Brain microvascular endothelial cell (primary cell): Measurements from ENCODE around the gene POPDC3.

Experiments
- DNase-seq: peaks from one replicate; pipeline ENCODE4 v3.0.0-alpha.2; 2020
- H3K27ac ChIP-seq: fragments of 250-450 bp; sonication (Bioruptor Pico); 2 replicates; pipeline ENCODE4 v1.5.1; 2020; ENCODE audit warnings: mild to moderate bottlenecking, moderate library complexity
- H3K27me3 ChIP-seq: fragments of 250-450 bp; sonication (Bioruptor Pico); replicated peaks from 2 replicates; pipeline ENCODE4 v1.5.1; 2020; ENCODE audit warnings: mild to moderate bottlenecking
- H3K36me3 ChIP-seq: fragments of 250-450 bp; sonication (Bioruptor Pico); replicated peaks from 2 replicates; pipeline ENCODE4 v1.5.1; 2020; ENCODE audit warnings: mild to moderate bottlenecking
- H3K4me3 ChIP-seq: 2 replicates; pipeline ENCODE4 v1.5.1; 2011; ENCODE audit warnings: low read depth, mild to moderate bottlenecking, control low read depth, low read length, moderate library complexity
- in situ Hi-C: cut with HindIII; loops from 2 replicates; pipeline ENCODE4 v1.10.0; 2017; ENCODE audit warnings: low sequenced_read_pairs, low pct_ligation_motif_present
- TF ChIP-seq, protein P1 (sequence below): IDR thresholded peaks from 2 replicates; pipeline ENCODE4 v1.5.1; 2011; ENCODE audit warnings: low read depth, mild to moderate bottlenecking, moderate library complexity, low read length, control low read depth, inconsistent platforms; ENCODE audit errors: missing control alignments

POPDC3 gene

DNA sequence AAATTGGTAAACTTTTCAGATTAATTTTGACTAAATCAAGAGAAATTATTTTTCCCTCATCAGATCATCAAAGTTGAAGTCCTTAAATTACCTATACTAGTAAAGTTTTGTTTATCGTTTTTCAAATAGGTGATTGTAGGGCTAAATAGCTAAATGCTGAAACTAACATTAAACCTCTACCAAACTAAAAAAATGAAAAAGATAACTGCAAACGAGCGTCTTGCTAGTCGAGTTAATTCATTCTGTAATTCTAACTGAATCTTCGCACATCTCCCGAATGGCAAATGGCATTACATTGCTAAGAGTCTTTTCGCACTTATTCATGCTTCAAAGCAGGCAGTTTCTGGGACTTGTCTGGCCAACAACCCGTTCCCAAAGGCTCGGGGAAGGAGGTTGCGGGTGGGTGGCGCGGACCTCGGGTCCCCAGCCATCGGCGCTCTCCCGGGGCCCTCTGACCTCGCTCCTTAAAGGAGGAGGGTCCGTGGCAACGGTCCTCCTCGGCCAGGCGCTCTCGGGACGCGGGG lies 43.8 kb downstream of the POPDC3 start:
- Histone ChIP-seq H3K4me3 (peak overlapping the region; percentile 77), H3K27ac (no peak overlapping the region), H3K36me3 (no peaks in the 10 kb centered on the region), H3K27me3 (no peaks in the 10 kb centered on the region)
- in situ Hi-C loops: no loop called here
- DNase-seq: peak; percentile 2
- TF ChIP-seq, protein P1, sequence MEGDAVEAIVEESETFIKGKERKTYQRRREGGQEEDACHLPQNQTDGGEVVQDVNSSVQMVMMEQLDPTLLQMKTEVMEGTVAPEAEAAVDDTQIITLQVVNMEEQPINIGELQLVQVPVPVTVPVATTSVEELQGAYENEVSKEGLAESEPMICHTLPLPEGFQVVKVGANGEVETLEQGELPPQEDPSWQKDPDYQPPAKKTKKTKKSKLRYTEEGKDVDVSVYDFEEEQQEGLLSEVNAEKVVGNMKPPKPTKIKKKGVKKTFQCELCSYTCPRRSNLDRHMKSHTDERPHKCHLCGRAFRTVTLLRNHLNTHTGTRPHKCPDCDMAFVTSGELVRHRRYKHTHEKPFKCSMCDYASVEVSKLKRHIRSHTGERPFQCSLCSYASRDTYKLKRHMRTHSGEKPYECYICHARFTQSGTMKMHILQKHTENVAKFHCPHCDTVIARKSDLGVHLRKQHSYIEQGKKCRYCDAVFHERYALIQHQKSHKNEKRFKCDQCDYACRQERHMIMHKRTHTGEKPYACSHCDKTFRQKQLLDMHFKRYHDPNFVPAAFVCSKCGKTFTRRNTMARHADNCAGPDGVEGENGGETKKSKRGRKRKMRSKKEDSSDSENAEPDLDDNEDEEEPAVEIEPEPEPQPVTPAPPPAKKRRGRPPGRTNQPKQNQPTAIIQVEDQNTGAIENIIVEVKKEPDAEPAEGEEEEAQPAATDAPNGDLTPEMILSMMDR: no peak

DNA sequence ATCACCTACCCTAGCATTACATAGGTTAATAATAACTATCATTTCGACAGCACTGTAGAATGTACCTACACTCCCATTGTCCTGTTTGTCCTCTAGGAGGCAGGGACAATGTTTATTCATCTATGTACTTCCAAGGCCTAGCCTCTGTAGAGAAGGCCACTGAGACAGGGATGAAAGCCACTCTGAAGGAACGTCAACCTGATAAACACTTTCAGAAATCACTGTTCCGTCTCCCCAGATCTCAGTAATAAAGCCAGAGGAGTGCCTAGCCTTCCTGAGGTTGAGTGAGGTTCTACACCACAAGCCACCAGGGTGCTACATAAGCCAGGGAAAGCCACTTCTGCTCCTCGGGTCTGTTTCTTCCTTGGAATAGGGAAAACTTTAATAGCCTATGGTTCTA lies 44.8 kb downstream of the POPDC3 start:
- H3K4me3 ChIP-seq: no peak overlapping the region
- TF ChIP-seq, protein P1: peak; percentile 47
- DNase-seq: peak; percentile 3
- no peak overlapping the region for H3K27ac ChIP-seq
- H3K27me3 ChIP-seq: no peaks in the 10 kb centered on the region
- in situ Hi-C loops: no loop called here
- no peaks in the 10 kb centered on the region for H3K36me3 ChIP-seq

DNA sequence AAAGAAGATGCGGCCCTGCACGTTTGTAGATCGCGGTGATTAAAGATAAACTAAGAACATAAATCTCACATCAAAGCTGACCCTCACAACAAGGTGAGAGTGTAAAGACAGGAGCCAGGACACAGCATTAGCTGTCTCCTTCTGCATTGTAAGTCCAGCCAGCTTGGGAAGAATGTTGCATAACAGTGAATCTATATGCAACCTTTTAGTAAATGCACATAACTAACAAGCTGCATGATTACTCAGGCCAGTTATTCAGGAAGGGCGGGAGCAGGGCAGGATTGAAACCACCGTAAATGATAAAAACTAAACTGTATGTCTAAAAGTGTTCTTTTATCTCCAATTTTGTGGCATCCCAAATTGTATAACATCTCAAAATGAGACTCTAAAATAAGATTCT lies 57.1 kb downstream of the POPDC3 start:
- no peak for DNase-seq
- Histone ChIP-seq H3K4me3 (no peak overlapping the region), H3K27ac (no peak overlapping the region), H3K27me3 (no peaks in the 10 kb centered on the region), H3K36me3 (no peaks in the 10 kb centered on the region)
- TF ChIP-seq, protein P1: no peak
- in situ Hi-C loops: loop anchor here (25.0 kb wide), 1 partner anchor 265 kb away; no protein-coding TSS in a partner anchor

DNA sequence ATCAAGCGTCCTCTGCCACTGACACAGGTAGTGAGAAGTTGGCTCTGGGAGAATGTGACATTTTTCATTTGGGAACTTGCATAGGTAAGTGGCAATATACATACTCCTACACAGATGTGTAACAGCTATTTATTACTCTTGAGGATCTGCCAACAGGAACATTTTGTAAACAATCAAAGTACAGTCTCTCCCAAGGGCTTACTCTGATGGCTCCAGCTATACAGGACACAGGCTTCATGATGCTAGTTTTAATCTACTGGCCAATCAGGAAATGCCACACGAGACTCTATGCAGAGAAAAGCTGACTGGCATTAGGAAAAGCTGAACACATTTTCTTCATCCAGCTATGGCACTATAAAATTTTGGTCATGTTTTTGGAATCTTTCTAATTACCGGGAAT lies 57.8 kb downstream of the POPDC3 start:
- no peaks in the 10 kb centered on the region for H3K36me3 ChIP-seq
- no peak overlapping the region for H3K4me3 ChIP-seq
- H3K27ac ChIP-seq: no peak overlapping the region
- TF ChIP-seq, protein P1: no peak
- no peak for DNase-seq
- in situ Hi-C loops: loop anchor here (25.0 kb wide), 1 partner anchor 265 kb away; no protein-coding TSS in a partner anchor
- H3K27me3 ChIP-seq: no peaks in the 10 kb centered on the region

DNA sequence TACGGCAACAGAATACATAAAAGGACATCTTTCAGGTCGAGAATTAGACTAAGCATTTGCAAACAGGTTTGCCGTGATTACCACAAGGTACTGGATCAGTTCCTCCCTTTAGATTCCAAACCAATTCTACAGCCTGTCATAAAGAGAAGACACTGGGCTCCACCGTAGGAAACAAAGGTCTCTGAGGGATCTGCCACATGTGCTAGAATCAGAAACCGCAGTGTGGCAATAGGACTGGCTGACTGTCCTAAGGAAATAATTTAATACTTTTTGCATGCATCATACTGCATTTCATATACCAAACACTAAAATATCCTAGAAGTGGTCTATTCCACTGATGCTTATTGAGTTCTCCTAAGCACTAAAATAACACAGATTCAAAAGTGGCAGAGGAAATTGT lies 59.2 kb downstream of the POPDC3 start:
- DNase-seq: no peak
- Histone ChIP-seq H3K36me3 (no peaks in the 10 kb centered on the region), H3K4me3 (no peak overlapping the region), H3K27ac (no peak overlapping the region), H3K27me3 (no peaks in the 10 kb centered on the region)
- in situ Hi-C loops: loop anchor here (25.0 kb wide), 1 partner anchor 267 kb away; no protein-coding TSS in a partner anchor
- TF ChIP-seq, protein P1: no peak

DNA sequence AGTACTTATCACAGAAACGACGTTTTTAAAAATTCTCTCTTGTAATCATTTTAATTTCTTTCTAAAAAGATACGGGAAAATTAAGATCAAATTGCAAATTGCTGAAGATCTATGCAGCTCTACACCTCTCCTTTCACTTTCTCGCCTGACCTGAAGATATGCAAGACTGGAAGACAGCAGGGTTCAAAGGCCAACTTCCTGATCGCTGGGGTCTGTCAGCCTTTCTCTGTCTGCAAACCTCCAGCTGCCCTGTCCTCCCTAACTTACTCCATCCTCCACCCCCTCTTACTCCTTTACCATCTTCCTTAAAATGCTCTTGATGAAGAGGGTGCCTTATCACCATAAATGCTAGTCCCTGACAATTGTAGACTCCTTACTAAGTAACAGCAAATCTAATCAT lies 63.7 kb downstream of the POPDC3 start:
- Histone ChIP-seq H3K27ac (no peak overlapping the region), H3K36me3 (no peaks in the 10 kb centered on the region), H3K4me3 (no peak overlapping the region), H3K27me3 (no peaks in the 10 kb centered on the region)
- no peak for DNase-seq
- TF ChIP-seq, protein P1: no peak
- in situ Hi-C loops: loop anchor here (25.0 kb wide), 1 partner anchor 271 kb away; no protein-coding TSS in a partner anchor
